ENCODE measurements around the gene ING5. TPM values are rescaled to one million over a fixed set of nuclear protein-coding genes. Genes with fewer than 3 reads are reported as not detected.

Gene ING5
- polyA plus RNA-seq, 3 donors: 6.5 to 29.5 (median 6.6) TPM

DNA sequence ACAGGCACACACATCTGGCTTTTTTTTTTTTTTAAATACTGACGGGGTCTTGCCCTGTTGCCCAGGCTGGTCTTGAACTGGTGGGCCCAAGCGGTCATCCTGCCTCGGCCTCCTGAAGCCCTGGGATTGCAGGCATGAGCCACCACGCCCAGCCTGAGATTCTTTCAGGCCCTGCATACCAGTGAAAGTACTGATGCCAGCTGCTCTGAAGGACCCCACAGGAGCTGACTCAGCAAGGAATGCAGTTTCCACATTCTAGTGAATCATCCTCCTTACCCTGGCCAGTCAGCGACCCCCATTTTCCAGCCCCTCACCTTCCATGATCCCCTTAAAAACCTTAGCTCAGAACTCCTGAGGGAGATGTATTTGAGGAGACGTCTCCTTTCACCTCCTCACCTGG lies 9.4 kb upstream of the ING5 start:
- no peak overlapping the region for H3K27ac ChIP-seq (ENCODE audit: low read depth in 1 of 2, low read length in 2 of 2)
- Mint-ChIP-seq H3K27ac (peak overlapping the region in 1 of 7 donors; percentile 12), H3K4me1 (peaks cover 21% of the 10 kb centered on the region), H3K36me3 (peaks cover 27 to 52% of the 10 kb centered on the region in 2 donors), H3K9me3 (no peaks in the 10 kb centered on the region), H3K27me3 (ENCODE audit: low read depth in 3 of 3) (peaks cover 0 to 1% (median 0%) of the 10 kb centered on the region in 3 donors), H3K4me3 (no peak overlapping the region)
- no peaks in the 10 kb centered on the region for H3K27me3 ChIP-seq (ENCODE audit: control insufficient read depth in 2 of 2, insufficient read depth in 2 of 2, low read length in 2 of 2)
- H3K79me2 ChIP-seq (ENCODE audit: insufficient read depth, low read length): peaks cover 27% of the 10 kb centered on the region
- no peak overlapping the region for H3K9ac ChIP-seq (ENCODE audit: insufficient read depth, low read length, poor library complexity, severe bottlenecking)
- TF ChIP-seq, protein P1, sequence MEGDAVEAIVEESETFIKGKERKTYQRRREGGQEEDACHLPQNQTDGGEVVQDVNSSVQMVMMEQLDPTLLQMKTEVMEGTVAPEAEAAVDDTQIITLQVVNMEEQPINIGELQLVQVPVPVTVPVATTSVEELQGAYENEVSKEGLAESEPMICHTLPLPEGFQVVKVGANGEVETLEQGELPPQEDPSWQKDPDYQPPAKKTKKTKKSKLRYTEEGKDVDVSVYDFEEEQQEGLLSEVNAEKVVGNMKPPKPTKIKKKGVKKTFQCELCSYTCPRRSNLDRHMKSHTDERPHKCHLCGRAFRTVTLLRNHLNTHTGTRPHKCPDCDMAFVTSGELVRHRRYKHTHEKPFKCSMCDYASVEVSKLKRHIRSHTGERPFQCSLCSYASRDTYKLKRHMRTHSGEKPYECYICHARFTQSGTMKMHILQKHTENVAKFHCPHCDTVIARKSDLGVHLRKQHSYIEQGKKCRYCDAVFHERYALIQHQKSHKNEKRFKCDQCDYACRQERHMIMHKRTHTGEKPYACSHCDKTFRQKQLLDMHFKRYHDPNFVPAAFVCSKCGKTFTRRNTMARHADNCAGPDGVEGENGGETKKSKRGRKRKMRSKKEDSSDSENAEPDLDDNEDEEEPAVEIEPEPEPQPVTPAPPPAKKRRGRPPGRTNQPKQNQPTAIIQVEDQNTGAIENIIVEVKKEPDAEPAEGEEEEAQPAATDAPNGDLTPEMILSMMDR (IDR thresholded peaks at IDR 0.05): no peak
- H3K36me3 ChIP-seq (replicated peaks in 1 of 2; ENCODE audit: control insufficient read depth in 1 of 2, insufficient read depth in 2 of 2, low read length in 2 of 2): peaks cover 34 to 54% of the 10 kb centered on the region in 2 donors
- no peak overlapping the region for H3K4me2 ChIP-seq (replicated peaks; ENCODE audit: extremely low read depth, low read length, poor library complexity, severe bottlenecking)
- H3K9me3 ChIP-seq (replicated peaks in 1 of 2; ENCODE audit: control insufficient read depth in 1 of 2, insufficient read depth in 1 of 2, low read length in 2 of 2): no peaks in the 10 kb centered on the region
- no peaks in the 10 kb centered on the region for H4K20me1 ChIP-seq (ENCODE audit: insufficient read depth, low read length)
- no peak overlapping the region for H2AFZ ChIP-seq (ENCODE audit: insufficient read depth, low read depth, low read length, poor library complexity, severe bottlenecking)
- intact Hi-C loops (cut with micrococcal nuclease): no loop called here
- no peak overlapping the region for H3K4me3 ChIP-seq (replicated peaks in 1 of 3; ENCODE audit: low read depth in 2 of 3, low read length in 3 of 3)
- 96% methylated on average over 5 of the region's 6 CpGs for WGBS (ENCODE audit: insufficient coverage)
- H3K4me1 ChIP-seq (ENCODE audit: control insufficient read depth in 1 of 2, insufficient read depth in 2 of 2, low read length in 2 of 2): peaks cover 14 to 16% of the 10 kb centered on the region in 2 donors
- DNase-seq: no peak

DNA sequence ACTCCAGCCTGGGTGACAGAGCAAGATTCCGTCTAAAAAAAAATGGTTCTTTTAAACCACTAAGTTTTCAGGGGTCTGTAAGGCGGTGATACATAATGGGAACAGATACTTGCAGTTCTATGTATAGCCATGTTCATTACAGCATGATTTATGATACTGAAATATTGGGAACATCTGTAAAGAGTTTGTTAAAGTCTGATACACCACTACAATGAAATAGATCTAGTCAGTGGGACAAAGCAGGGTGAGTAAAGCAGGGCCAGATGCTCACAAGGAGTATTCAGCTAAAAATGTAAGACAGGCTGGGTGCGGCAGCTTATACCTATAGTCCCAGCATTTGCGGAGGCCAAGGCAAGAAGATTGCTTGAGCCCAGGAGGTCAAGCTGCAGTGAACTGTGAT lies 6.2 kb upstream of the ING5 start:
- H3K4me1 Mint-ChIP-seq: peaks cover 8% of the 10 kb centered on the region
- Histone ChIP-seq H3K79me2 (ENCODE audit: insufficient read depth, low read length) (no peaks in the 10 kb centered on the region), H3K36me3 (replicated peaks in 1 of 2; ENCODE audit: control insufficient read depth in 1 of 2, insufficient read depth in 2 of 2, low read length in 2 of 2) (peaks cover 24 to 40% of the 10 kb centered on the region in 2 donors), H3K9me3 (replicated peaks in 1 of 2; ENCODE audit: control insufficient read depth in 1 of 2, insufficient read depth in 1 of 2, low read length in 2 of 2) (no peaks in the 10 kb centered on the region), H3K27ac (ENCODE audit: low read depth in 1 of 2, low read length in 2 of 2) (no peak overlapping the region), H3K27me3 (ENCODE audit: control insufficient read depth in 2 of 2, insufficient read depth in 2 of 2, low read length in 2 of 2) (no peaks in the 10 kb centered on the region), H3K4me1 (ENCODE audit: control insufficient read depth in 1 of 2, insufficient read depth in 2 of 2, low read length in 2 of 2) (peaks cover 6% of the 10 kb centered on the region in 2 donors), H3K4me2 (replicated peaks; ENCODE audit: extremely low read depth, low read length, poor library complexity, severe bottlenecking) (no peak overlapping the region), H3K4me3 (replicated peaks in 1 of 3; ENCODE audit: low read depth in 2 of 3, low read length in 3 of 3) (no peak overlapping the region), H2AFZ (ENCODE audit: insufficient read depth, low read depth, low read length, poor library complexity, severe bottlenecking) (no peak overlapping the region), H4K20me1 (ENCODE audit: insufficient read depth, low read length) (no peaks in the 10 kb centered on the region), H3K9ac (ENCODE audit: insufficient read depth, low read length, poor library complexity, severe bottlenecking) (no peak overlapping the region)
- H3K36me3 Mint-ChIP-seq: peaks cover 18 to 42% of the 10 kb centered on the region in 2 donors
- DNase-seq: no peak
- H3K4me3 Mint-ChIP-seq: no peak overlapping the region
- no peak overlapping the region for H3K27ac Mint-ChIP-seq
- TF ChIP-seq, protein P1 (IDR thresholded peaks at IDR 0.05): no peak
- no peaks in the 10 kb centered on the region for H3K9me3 Mint-ChIP-seq
- WGBS (ENCODE audit: insufficient coverage): 94% methylated on average over 2 of the region's 4 CpGs
- H3K27me3 Mint-ChIP-seq (ENCODE audit: low read depth in 3 of 3): no peaks in the 10 kb centered on the region
- intact Hi-C loops (cut with micrococcal nuclease): no loop called here
